Measurements from ENCODE around the gene SRRM2.

Gene SRRM2

DNA sequence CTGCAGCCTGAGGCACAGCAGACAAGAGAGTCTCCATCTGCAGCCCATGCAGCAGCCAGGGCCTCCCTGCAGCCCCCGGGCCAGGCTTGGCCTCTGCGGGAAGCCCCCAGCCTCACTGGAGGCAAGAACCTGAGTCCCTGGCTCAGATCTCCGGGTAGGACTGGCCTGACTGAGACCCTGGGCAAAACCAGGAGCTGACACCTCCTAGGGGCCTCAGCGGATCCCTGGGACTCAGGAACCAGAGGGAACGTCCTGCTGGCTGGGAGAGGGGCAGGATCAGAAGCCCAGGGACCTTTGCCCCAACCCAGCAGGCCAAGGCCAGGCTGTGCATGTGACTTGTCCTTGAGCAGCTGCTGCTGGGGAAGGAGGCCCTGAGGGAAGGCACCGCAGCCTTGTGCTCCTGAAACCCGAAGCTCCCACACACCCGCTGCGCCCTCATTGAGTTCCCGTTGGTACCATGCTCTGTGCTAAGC is 62.9 kb downstream of the SRRM2 start:
- no peak for DNase-seq
- H3K36me3 Mint-ChIP-seq (ENCODE audit: low read depth): no peaks in the 10 kb centered on the region
- H3K9me3 Mint-ChIP-seq: no peaks in the 10 kb centered on the region
- no peak overlapping the region for H3K4me3 Mint-ChIP-seq
- peaks cover 40% of the 10 kb centered on the region for H3K27me3 Mint-ChIP-seq (ENCODE audit: low read depth, poor library complexity)
- TF ChIP-seq, protein P1, sequence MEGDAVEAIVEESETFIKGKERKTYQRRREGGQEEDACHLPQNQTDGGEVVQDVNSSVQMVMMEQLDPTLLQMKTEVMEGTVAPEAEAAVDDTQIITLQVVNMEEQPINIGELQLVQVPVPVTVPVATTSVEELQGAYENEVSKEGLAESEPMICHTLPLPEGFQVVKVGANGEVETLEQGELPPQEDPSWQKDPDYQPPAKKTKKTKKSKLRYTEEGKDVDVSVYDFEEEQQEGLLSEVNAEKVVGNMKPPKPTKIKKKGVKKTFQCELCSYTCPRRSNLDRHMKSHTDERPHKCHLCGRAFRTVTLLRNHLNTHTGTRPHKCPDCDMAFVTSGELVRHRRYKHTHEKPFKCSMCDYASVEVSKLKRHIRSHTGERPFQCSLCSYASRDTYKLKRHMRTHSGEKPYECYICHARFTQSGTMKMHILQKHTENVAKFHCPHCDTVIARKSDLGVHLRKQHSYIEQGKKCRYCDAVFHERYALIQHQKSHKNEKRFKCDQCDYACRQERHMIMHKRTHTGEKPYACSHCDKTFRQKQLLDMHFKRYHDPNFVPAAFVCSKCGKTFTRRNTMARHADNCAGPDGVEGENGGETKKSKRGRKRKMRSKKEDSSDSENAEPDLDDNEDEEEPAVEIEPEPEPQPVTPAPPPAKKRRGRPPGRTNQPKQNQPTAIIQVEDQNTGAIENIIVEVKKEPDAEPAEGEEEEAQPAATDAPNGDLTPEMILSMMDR (IDR thresholded peaks at IDR 0.05): no peak
- H3K27ac Mint-ChIP-seq: no peak overlapping the region
- H3K4me1 Mint-ChIP-seq: peaks cover 6% of the 10 kb centered on the region

- no peaks in the 10 kb centered on the region for H3K9me3 Mint-ChIP-seq
- H3K27ac Mint-ChIP-seq: no peak within 1 kb of the TSS
- no peak within 1 kb of the TSS for H3K4me3 Mint-ChIP-seq
- H3K36me3 Mint-ChIP-seq (ENCODE audit: low read depth): no peaks in the 10 kb centered on the region
- no peak for DNase-seq
- peaks cover 33% of the 10 kb centered on the region for H3K27me3 Mint-ChIP-seq (ENCODE audit: low read depth, poor library complexity)
- H3K4me1 Mint-ChIP-seq: peaks cover 6% of the 10 kb centered on the region
- TF ChIP-seq, protein P1 (IDR thresholded peaks at IDR 0.05): no peak
Measured at GRCh38 chr16:2816751-2817339, 64.4 kb downstream of the SRRM2 start, which contains the start of gene PRSS21. Gene PRSS21 (plus strand): TSS chr16:2817237. CDS start chr16:2817269, 32 bp downstream.

GRCh38 chr16:2817340-2818271 is 65.2 kb downstream of the SRRM2 start:
- Mint-ChIP-seq H3K4me3 (no peak overlapping the region), H3K27ac (no peak overlapping the region), H3K36me3 (ENCODE audit: low read depth) (no peaks in the 10 kb centered on the region), H3K4me1 (peaks cover 6% of the 10 kb centered on the region), H3K9me3 (no peaks in the 10 kb centered on the region), H3K27me3 (ENCODE audit: low read depth, poor library complexity) (peaks cover 31% of the 10 kb centered on the region)
- no peak for DNase-seq
- TF ChIP-seq, protein P1 (IDR thresholded peaks at IDR 0.05): no peak

GRCh38 chr16:2818272-2818876 is 65.9 kb downstream of the SRRM2 start:
- DNase-seq: no peak
- Mint-ChIP-seq H3K36me3 (ENCODE audit: low read depth) (no peaks in the 10 kb centered on the region), H3K9me3 (no peaks in the 10 kb centered on the region), H3K27me3 (ENCODE audit: low read depth, poor library complexity) (peaks cover 32% of the 10 kb centered on the region), H3K27ac (no peak overlapping the region), H3K4me3 (no peak overlapping the region), H3K4me1 (peaks cover 6% of the 10 kb centered on the region)
- TF ChIP-seq, protein P1 (IDR thresholded peaks at IDR 0.05): no peak

DNA sequence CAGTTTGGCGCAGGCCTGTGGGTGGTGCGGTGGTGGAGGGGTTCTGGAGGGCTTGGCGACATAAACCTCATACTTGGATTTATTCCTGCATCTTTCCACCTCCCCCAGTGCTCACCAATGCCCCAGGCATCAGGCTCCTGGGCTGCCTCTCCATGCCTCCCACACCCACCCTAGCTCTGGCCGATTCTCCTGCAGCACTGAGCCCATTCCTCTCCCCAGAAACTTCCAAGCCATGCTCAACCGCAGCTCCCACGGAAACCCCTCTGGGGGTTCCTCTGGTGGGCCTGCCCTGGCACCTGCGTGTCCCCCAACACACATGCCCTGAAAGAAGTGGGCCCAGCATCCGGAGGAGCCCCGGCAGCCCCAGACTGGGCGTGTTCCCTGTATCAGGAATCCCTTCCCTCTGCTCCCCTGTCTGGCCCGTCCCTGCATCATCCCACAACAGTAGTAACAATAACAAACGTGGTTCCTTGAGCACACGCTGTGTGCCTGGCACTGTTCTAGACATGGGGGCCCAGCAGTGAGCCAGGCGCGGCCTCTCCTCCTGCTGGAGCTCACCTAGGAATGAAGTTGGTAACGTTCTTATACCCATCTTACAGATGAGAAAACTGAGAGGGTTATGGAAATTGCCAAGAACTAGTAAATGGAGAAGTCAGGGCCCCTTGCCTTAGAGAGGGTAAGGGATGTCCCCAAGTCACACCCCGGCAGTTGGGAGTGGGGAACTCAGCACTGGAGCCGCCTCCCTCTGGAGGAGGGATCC is 66.9 kb downstream of the SRRM2 start:
- Mint-ChIP-seq H3K27ac (no peak overlapping the region), H3K4me1 (peaks cover 6% of the 10 kb centered on the region), H3K4me3 (no peak overlapping the region), H3K36me3 (ENCODE audit: low read depth) (no peaks in the 10 kb centered on the region), H3K9me3 (no peaks in the 10 kb centered on the region), H3K27me3 (ENCODE audit: low read depth, poor library complexity) (peaks cover 28% of the 10 kb centered on the region)
- no peak for DNase-seq
- TF ChIP-seq, protein P1 (IDR thresholded peaks at IDR 0.05): no peak
